Right ventricle myocardium superior (tissue), 1 donor: ENCODE measurements around the gene LIM2. TPM values are rescaled to one million over a fixed set of nuclear protein-coding genes. Genes with fewer than 3 reads are reported as not detected.

Experiments used
- ATAC-seq: fragments of 200-7000 bp; cut with Tn5 transposase; one replicate; pipeline ENCODE4 v1.9.1; 2020; ENCODE audit warnings: mild to moderate bottlenecking; ENCODE audit not compliant: poor library complexity
- DNase-seq: peaks from one replicate; pipeline ENCODE4 v3.0.0-alpha.2; 2020
- intact Hi-C: fragments of 100-400 bp; cut with DNase I; formaldehyde crosslinking; loops from one replicate; pipeline ENCODE4 v1.11.2; 2022
- total RNA-seq: library from RNA; stranded (reverse); fragmentation: NEBNext Ultra II Directional; extraction: Animal tissue kit (Norgen Biotek cat#: 25700); gene quantifications from one replicate; pipeline ENCODE4 v1.2.1, GENCODE V29; 2021
- donor health status: DM: no; HTN: yes; CAD: no; lungs with severe emphysema.

LIM2 gene
- total RNA-seq, 1 donor from 2014 or later, result not detected

- intact Hi-C loops, result no loop called here
- peak; percentile 36 for DNase-seq
- no peak for ATAC-seq
Observed at GRCh38 chr19:51368366-51369282, 19.1 kb downstream of the LIM2 start, which contains the start of gene CLDND2. Gene CLDND2 (minus strand): TSS chr19:51369003. CDS start chr19:51368577, 426 bp downstream.

DNA sequence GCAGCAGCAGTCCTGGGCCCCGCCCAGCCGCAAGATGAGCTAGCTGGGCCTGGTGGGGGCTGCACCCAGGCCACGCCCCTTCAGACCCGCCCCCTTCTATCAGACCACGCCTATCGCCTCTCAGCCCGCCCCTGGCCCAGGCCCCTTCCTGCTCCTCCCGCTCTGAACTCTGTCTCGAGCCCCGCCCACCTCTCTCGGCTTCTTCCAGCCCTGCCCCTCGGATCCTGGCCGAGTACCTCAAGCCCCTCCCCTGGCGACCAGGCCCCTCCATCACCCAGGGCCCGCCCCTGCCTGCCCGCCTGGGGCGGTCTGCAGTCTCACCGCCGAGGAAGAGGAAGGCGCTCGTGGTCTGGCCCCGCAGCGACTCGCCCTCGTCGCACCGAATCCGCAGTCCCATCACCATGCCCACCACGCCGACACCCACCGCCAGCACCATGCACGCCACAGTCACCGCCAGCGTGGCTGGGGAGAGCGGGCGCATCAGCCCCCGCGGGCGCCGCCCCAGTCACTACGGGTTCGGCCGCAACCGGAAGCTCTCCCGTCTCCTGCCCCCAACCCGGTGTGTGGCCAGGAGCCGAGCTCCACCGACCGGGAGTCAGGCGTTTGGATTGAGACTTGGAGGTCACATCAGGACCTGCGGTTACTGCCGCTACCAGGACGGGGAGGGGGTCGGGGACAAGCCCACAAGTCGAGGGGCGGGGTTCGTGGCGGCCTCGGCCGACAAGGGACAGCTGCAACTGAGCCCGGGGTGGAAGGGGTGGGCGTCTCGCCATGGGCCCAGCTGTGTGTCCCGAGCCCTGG lies 20.0 kb downstream of the LIM2 start:
- intact Hi-C loops, result no loop called here
- ATAC-seq, result peak; percentile 88

GRCh38 chr19:51367255-51367564 lies 20.6 kb downstream of the LIM2 start:
- DNase-seq (no peak), ATAC-seq (no peak)
- intact Hi-C loops, result no loop called here

More for the DNA sequence above, 20.0 kb downstream of the LIM2 start:
- peak; percentile 100 for DNase-seq

DNA sequence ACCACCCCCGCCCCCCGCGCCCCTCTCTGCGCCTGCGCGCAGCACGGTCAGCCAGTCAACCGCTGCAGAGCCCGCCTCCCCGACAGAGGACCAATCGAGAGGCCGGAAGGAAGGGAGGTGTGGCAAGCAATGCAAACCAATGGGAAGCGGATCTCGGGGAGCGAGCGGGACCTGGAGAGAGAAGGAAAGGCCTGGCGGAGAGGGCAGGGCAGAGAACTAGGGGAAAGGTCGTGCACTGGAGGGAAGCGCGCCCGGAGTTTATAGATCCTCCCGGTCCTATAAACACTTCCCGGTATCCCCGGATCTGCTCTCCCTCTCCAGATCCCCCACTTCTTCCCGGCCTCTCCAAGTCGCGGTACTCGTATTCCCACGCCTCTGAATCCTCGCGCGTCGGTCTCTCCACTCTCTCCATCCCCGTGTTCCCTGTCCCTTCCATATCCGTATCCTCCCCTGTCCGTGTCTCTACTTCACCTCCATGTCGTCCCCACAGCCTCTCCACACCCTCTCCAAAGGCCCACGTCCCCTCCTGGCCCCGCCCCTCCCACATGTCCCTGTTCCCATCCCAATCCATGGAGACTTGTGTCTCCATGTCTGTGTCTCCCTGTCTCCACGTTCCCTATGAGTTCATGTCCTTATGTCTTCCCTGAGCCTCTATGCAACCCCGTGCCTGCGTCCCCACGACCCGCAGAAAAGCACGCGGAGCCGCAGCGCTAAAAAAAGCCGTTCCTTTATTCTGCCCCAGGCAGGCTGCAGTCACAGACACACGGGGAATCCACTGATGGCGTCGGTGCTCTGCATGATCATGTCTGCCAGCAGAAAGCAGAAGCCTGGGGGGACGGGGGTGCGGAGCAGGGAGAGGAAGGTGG lies 21.2 kb downstream of the LIM2 start:
- intact Hi-C loops, result no loop called here
- ATAC-seq (peak; percentile 79), DNase-seq (peak; percentile 99)

DNA sequence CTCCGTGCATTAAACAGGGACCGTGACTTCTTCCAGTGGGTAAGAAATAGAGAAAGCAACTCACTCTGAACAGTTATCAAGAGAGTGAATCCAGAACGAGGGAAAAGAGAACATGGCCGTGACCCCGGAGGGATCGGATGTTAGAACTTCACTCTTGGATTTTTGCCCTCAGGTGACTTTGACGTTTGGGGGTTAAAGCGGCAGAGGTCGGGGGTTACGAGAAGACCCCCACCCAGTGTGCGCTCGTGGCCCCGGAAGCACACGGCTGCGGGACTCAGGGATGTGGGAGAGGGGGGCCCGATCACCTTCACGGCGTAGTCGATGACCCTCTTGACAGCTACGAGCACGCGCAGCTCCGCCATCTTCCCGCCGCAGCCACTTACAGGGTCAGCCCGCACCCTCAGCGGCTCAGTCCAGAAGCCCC lies 21.8 kb downstream of the LIM2 start, which contains the start of gene ETFB:
TSS of gene ETFB (minus strand) at position 424 of the 424 bp plus-strand sequence. CDS start at position 362, 62 bp downstream.
- ATAC-seq (no peak), DNase-seq (no peak)
- intact Hi-C loops, result no loop called here

DNA sequence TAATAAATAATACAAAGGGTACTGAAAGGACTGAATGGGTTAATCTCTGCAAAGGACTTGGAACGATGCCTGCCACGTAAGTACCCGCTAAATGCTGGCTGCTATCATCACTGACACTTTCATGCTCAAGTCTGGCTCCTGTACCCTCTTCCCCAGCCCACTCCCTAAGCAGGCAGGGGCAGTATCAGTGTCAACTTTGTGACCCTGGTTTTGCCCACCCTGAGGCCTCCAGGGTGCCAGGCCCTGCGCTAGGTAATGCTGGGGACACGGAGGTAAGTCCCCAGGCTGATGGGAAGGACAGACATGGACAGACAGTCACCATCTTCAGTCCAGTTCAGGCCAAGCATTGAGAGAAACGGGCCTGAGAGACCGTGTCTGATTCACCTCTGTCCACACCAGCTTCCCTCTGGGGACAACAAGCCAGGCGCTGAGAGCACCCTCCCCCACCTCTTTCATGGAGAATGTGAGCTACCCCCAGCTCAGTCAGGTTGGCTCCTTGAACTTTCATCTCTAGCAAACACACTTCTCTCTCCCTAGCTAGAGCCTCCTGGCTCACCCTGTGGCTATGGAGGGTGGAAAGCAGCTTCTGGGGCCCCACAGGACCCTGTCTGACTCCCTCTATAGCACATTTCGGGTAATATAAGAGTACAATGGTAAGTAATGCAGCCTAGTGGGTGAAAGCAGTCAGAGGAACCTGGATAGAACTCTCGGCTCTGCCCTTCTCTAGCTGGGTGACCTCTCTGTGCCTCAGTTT lies 22.4 kb downstream of the LIM2 start:
- intact Hi-C loops, result no loop called here
- ATAC-seq, result no peak
- peak; percentile 49 for DNase-seq

DNA sequence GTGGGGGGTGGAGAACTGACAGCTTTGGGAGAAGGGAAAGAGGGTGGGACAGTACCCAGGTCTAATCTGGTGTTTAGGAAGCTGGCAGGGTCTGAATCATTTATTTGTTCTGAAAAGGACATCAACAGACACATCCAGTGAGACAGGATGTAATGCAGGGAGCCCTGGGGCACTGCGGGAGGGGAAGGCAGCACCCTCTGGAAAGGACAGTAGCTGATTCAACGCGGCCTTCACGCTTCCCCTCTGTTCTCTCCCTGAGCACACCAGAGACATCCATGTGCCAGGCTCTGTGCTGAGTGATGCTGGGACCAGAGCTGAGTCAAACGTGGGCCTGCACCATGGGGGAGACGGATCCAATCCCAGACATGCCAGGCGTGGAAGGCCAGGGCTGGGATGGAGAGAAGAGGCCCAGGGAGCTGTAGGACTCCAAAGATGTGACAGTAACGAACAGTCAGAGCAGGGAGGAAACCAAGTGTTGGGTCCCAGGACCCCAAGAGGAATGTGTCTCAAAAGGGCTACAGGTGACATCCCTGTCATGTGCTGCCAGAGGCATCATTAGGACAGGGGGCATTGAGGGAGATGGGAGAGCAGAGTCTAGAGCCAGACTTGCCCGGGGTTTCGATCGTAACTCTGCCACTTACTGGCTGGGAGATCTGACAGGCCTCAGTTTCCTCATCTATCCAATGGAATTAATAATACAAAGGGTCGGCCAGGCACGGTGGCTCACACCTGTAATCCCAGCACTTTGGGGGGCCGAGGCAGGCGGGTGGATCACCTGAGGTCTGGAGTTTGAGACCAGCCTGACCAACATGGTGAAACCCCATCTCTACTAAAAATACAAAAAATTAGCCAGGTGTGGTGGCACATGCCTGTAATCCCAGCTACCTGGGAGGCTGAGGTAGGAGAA lies 23.3 kb downstream of the LIM2 start:
- intact Hi-C loops, result no loop called here
- ATAC-seq, result no peak
- DNase-seq, result peak; percentile 36

- intact Hi-C loops, result no loop called here
- peak; percentile 33 for DNase-seq
- ATAC-seq, result no peak
Observed at GRCh38 chr19:51361239-51361638, 26.5 kb downstream of the LIM2 start.

GRCh38 chr19:51359294-51359693 lies 28.5 kb downstream of the LIM2 start:
- intact Hi-C loops, result no loop called here
- ATAC-seq (no peak), DNase-seq (no peak)

DNA sequence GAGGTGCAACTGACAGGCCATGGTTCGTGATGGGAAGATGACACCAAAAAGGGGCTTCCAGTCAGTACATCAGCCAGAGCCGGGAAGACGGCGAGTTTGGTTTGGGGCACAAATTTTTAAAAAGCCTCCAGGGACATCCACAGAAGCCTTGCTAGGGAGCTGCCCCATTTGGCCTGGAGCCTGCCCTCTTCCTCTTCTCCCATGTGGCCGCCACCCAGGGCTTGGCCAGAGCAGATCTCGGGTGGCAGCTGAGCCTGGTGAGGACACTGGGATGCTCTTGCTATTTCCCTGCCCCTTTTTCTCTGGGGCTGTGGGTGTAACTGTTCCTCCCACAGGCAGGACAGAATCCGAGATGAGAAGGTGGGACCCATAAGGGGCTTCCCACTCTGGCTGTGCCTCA lies 29.8 kb downstream of the LIM2 start:
- intact Hi-C loops, result no loop called here
- peak; percentile 25 for DNase-seq
- ATAC-seq, result no peak

DNA sequence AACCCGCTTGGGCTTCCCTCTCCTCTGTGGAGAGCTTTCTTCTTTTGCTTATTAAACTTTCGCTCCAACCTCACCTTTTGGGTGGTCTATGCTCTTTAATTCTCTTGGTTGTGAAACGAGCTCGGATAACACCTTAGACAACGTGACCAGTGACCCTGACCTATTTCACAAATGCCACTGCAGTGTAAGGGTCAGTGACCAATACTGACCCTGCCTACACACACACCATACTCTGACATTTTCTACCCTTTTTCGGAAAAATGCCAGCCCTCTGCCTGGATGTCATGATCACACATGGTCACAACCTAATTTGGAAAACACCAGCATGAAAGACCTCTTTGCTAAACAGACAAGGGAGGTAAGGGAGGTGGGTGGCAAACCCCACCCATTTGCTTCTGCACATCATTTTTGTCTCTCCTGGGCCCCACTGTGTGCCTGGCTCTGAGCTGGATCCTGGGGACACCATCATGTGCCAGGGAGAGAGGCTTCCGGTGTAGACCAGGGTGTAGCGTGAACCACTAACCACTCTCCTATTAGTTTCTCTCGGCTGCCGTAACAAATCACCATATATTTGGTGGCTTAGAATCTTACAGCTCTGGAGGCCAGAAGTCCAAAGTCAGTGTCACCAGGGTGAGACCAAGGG lies 31.5 kb downstream of the LIM2 start:
- ATAC-seq (no peak), DNase-seq (peak; percentile 10)
- intact Hi-C loops, result no loop called here

DNA sequence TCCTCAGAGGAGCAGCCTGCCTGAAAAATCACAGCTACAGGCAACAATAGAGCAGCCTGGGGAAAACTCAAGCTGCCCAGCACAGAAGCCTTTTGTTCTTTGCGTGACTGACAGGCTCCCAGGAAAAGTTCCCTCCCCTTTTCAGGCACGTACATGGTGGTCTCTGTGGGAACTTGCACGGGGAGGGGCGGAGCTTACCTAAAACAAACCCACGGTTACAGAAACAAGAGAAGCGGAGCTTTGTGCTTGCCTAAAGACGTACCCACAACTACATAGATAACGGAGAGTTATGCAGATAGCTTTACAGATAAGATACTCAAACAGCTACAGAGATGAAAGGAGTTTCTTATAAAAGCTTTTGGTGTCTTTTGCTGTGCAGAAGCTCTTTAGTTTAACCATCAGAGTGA lies 33.0 kb downstream of the LIM2 start:
- ATAC-seq, result no peak
- DNase-seq, result no peak

GRCh38 chr19:51354103-51354741 lies 33.6 kb downstream of the LIM2 start:
- DNase-seq (peak; percentile 10), ATAC-seq (no peak)
- intact Hi-C loops, result no loop called here

More for the DNA sequence above, 33.0 kb downstream of the LIM2 start:
- intact Hi-C loops, result no loop called here

DNA sequence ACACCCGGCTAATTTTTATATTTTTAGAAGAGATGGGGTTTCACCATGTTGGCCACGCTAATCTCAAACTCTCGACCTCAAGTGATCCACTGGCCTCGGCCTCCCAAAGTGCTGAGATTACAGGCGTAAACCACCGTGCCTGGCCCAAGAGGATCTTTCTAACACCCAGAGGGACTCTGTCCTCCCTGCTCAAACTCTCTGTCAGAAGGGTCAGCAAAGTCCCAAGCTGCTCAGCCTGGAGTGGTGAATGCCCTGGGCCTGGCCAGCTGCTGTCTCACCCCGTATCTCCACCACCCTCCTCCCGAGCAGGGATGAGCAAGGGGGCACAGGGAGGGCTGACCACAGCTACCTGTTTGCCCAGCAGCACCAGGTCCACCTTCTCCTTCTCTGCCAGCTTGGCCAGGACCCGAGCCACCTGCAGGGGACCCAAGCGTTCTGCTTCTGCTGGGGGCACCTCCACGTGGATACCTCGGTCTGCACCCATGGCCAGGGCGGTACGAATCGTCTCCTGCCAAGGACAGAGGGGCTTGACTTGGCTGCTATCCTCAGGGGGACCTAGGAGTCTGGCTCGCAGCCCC lies 34.9 kb downstream of the LIM2 start:
- intact Hi-C loops, result no loop called here
- ATAC-seq, result no peak
- DNase-seq, result peak; percentile 24

- intact Hi-C loops, result no loop called here
- DNase-seq (no peak), ATAC-seq (no peak)
Observed at GRCh38 chr19:51351266-51351990, 36.3 kb downstream of the LIM2 start.
